Gastroesophageal sphincter (tissue), 3 donors: Measurements from ENCODE around the gene NANOS3.

ENCODE experiments used
- CTCF ChIP-seq, 4 experiments: fragments of 200-600 bp in 2 of 4; fragments of 450-650 bp in 2 of 4; sonication (generic) in 1 of 4; IDR thresholded peaks; one replicate each; pipeline ENCODE4 v1.5.1; 2017 to 2019; ENCODE audit warnings: antibody characterized with exemption in 4 of 4, mild to moderate bottlenecking in 2 of 4, moderate library complexity in 2 of 4
- POLR2AphosphoS5 ChIP-seq: sonication (generic); formaldehyde crosslinking; IDR thresholded peaks from one replicate; pipeline ENCODE4 v1.6.1; 2017; ENCODE audit warnings: antibody characterized with exemption

DNA sequence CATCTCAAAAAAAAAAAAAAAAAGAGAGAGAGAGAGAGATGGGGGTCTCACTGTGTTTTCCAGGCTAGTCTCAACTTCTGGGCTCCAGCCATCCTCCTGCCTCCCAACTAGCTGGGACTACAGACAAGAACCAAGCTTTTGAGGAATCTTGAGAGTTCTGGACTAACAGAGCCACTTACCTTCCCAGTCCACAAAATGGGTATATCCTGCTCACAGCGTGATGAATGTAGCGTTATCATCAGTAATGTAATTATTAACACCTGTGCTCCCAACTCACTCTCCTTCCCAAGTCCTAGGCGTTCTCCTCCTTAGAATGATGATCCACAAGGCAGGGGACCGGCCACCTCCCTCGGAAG is 4.6 kb upstream of the NANOS3 start:
- no peak for TF ChIP-seq CTCF (IDR thresholded peaks at IDR 0.05)
- TF ChIP-seq POLR2AphosphoS5, result no peak
